GM21447 (cell line): ENCODE data around the gene LCNL1.
"Not testable (repeated sequence)": the region's sequence is repeated elsewhere in the genome, so short reads cannot be mapped to it uniquely, and the experiment has no call there.

Source experiments
- ATAC-seq: cut with Tn5 transposase; IDR thresholded peaks from one replicate; pipeline ENCODE4 v1.9.1; 2021; ENCODE audit not compliant: unreplicated experiment

The LCNL1 gene

GRCh38 chr9:136990242-136990911 lies 7.6 kb downstream of the LCNL1 start:
- ATAC-seq, result no peak

GRCh38 chr9:136991993-136992818 lies 9.4 kb downstream of the LCNL1 start, which contains the start of gene PAXX:
TSS of gene PAXX (plus strand) at chr9:136992422. CDS start at chr9:136992444, 22 bp downstream.
- ATAC-seq, result peak; percentile 67

- no peak for ATAC-seq
Observed at GRCh38 chr9:136992819-136993369, 10.1 kb downstream of the LCNL1 start.

GRCh38 chr9:136994180-136994887 lies 11.5 kb downstream of the LCNL1 start:
- no peak for ATAC-seq

- ATAC-seq, result no peak
Observed at GRCh38 chr9:136994888-136995230, 12.1 kb downstream of the LCNL1 start.

- no peak for ATAC-seq
Observed at GRCh38 chr9:136995362-136995761, 12.6 kb downstream of the LCNL1 start.

GRCh38 chr9:136995772-136996311 lies 13.0 kb downstream of the LCNL1 start:
- ATAC-seq, result no peak

- ATAC-seq, result no peak
Observed at GRCh38 chr9:136996361-136997292, 13.8 kb downstream of the LCNL1 start, which contains the start of gene CLIC3. TSS of gene CLIC3 (minus strand) at chr9:136996568. CDS start at chr9:136996543, 25 bp downstream.

GRCh38 chr9:136997371-136997770 lies 14.6 kb downstream of the LCNL1 start:
- no peak for ATAC-seq

GRCh38 chr9:136997830-136998234 lies 15.0 kb downstream of the LCNL1 start:
- no peak for ATAC-seq

- no peak for ATAC-seq
Observed at GRCh38 chr9:137000177-137000930, 17.6 kb downstream of the LCNL1 start.

- no peak for ATAC-seq
Observed at GRCh38 chr9:137001857-137002645, 19.3 kb downstream of the LCNL1 start.

- ATAC-seq, result no peak
Observed at GRCh38 chr9:137002646-137003041, 19.9 kb downstream of the LCNL1 start.

GRCh38 chr9:137004285-137004684 lies 21.5 kb downstream of the LCNL1 start:
- ATAC-seq, result not testable (repeated sequence)

- no peak for ATAC-seq
Observed at GRCh38 chr9:137006116-137007003, 23.6 kb downstream of the LCNL1 start.

- no peak for ATAC-seq
Observed at GRCh38 chr9:137007108-137007815, 24.5 kb downstream of the LCNL1 start.

- ATAC-seq, result no peak
Observed at GRCh38 chr9:137007816-137008270, 25.1 kb downstream of the LCNL1 start.
